Heart right ventricle (tissue), 16 donors: ENCODE data around the gene RBMX2. TPM values are rescaled to one million over a fixed set of nuclear protein-coding genes. Genes with fewer than 3 reads are reported as not detected.

ENCODE experiments used
- ATAC-seq, 8 donors: fragments of 200-7000 bp; cut with Tn5 transposase; one replicate each; pipeline ENCODE4 v1.9.1; 2020; ENCODE audit warnings: mild to moderate bottlenecking in 8 of 8, moderate library complexity in 8 of 8, moderate number of reproducible peaks in 1 of 8
- DNase-seq, 2 donors: peaks; one replicate each; pipeline ENCODE4 v3.0.0-alpha.2; 2020
- H3K27ac ChIP-seq, 10 donors: fragments of 200-600 bp; sonication (generic) in 2 of 10; one replicate each; pipeline versions ENCODE4 v1.5.0 to v1.8.0; 2020 to 2022; ENCODE audit warnings: mild to moderate bottlenecking in 3 of 10
- H3K27me3 ChIP-seq, 7 donors: fragments of 200-600 bp; one replicate each; pipeline ENCODE4 v1.8.0; 2021 to 2022; ENCODE audit warnings: mild to moderate bottlenecking in 2 of 7
- H3K36me3 ChIP-seq, 9 donors: fragments of 200-600 bp; sonication (generic) in 1 of 9; one replicate each; pipeline versions ENCODE4 v1.5.0 to v1.8.0; 2020 to 2022; ENCODE audit warnings: mild to moderate bottlenecking in 2 of 9
- H3K4me1 ChIP-seq, 9 donors: fragments of 200-600 bp; sonication (generic) in 1 of 9; one replicate each; pipeline versions ENCODE4 v1.5.0 to v1.8.0; 2020 to 2022; ENCODE audit warnings: mild to moderate bottlenecking in 4 of 9
- H3K4me3 ChIP-seq, 10 donors: fragments of 200-600 bp; sonication (generic) in 2 of 10; one replicate each; pipeline versions ENCODE4 v1.5.0 to v1.8.0; 2020 to 2022; ENCODE audit warnings: mild to moderate bottlenecking in 7 of 10, moderate library complexity in 2 of 10
- H3K9me3 ChIP-seq, 11 donors: fragments of 200-600 bp in 10 of 11; sonication (generic) in 2 of 11; one replicate each; pipeline versions ENCODE4 v1.5.0 to v1.8.0; 2013 to 2022; ENCODE audit warnings: mild to moderate bottlenecking in 2 of 11, control low read depth in 1 of 11, moderate library complexity in 1 of 11
- CTCF ChIP-seq, 9 donors: fragments of 200-600 bp; sonication (generic) in 2 of 9; IDR thresholded peaks; one replicate each; pipeline versions ENCODE4 v1.5.0 to v1.8.0; 2021 to 2022; ENCODE audit warnings: antibody characterized with exemption in 9 of 9, mild to moderate bottlenecking in 5 of 9, moderate library complexity in 1 of 9
- WGBS, 2 donors: extraction: QIAGEN DNeasy Blood & Tissue Kit; methylation state at CpG; one replicate each; pipeline ENCODE4 v1.1.7; 2013; ENCODE audit warnings: inconsistent platforms in 1 of 2; 5-methylcytosine and 5-hydroxymethylcytosine counted together
- intact Hi-C, 10 donors: fragments of 100-400 bp; cut with DNase I; formaldehyde crosslinking; loops; one replicate each; pipeline versions ENCODE4 v1.11.1 to v1.14.2; 2022
- polyA plus RNA-seq, 2 donors: library from polyadenylated mRNA; stranded (reverse); fragments of 200-250 nt; gene quantifications; one replicate each; pipeline ENCODE4 v1.2.3, GENCODE V29; 2013
- total RNA-seq, 10 donors: library from RNA; stranded (reverse); fragmentation: NEBNext Ultra II Directional in 3 of 10; extraction: Animal tissue kit (Norgen Biotek cat#: 25700) in 3 of 10; gene quantifications; one replicate each; pipeline versions ENCODE4 v1.2.1 to v1.2.4, GENCODE V29; 2021 to 2023
- donor health status: Arrhythmogenic right ventricular cardiomyopathy.
- donor health status: ischemic (EF 13 %, LVEDD 7.1; RV severe dilation, severe dysfunction).
- donor health status: healthy with polysubstance abuse.
- donor health status: DM: no; HTN: yes; CAD: no.
- donor health status: DM: no; HTN: no; CAD: no.
- donor health status: ischemic (EF 25% LVEDD 6.9; RV normal size, moderate dysfunction).
- donor health status: ischemic (EF 25% LVEDD 5.7; RV mildly dilated, moderate dysfunction).
- donor health status: healthy.
- donor health status: DM: yes; HTN: yes; CAD: no.
- donor health status: Ischemic cardiomyopathy.
- donor health status: ischemic (EF 35%, LVEDD 5.7; RV mildly dilated, moderate dysfunction).
- donor health status: nonischemic (EF 11% LVEDD 7.7; RV severe dilation, severe dysfunction).
- donor health status: DM: yes; HTN: yes; CAD: no.
- donor health status: PGD.
- donor health status: ischemic (EF 29% LVEDD 5.4; RV normal size, mild dysfunction).
- donor health status: nonischemic (EF 23%, LVEDD 6.1; RV moderate dilation, normal function).

RBMX2 gene
- total and polyA plus RNA-seq, 12 donors: 8.3 to 24.0 (median 10.7) TPM

GRCh38 chrX:130402208-130402684, 459 bp downstream of the RBMX2 start:
- H3K9me3 ChIP-seq: no peaks in the 10 kb centered on the region
- no peak for TF ChIP-seq CTCF (IDR thresholded peaks at IDR 0.05)
- H3K27me3 ChIP-seq: peaks cover 0 to 18% (median 0%) of the 10 kb centered on the region in 7 donors
- DNase-seq (no peak), ATAC-seq (peak in 6 of 8 donors; percentile 12 to 49 (median 40))
- peaks cover 0 to 24% (median 0%) of the 10 kb centered on the region in 9 donors for H3K36me3 ChIP-seq
- WGBS, 2 donors: 1 to 2% methylated on average over 12 to 13 of the region's 13 CpGs
- H3K4me1 ChIP-seq: peaks cover 0 to 21% (median 0%) of the 10 kb centered on the region in 9 donors
- peak overlapping the region; percentile 60 to 79 (median 70) for H3K4me3 ChIP-seq
- peak overlapping the region in 9 of 10 donors; percentile 60 to 88 (median 81) for H3K27ac ChIP-seq
- intact Hi-C loops: no loop called here

DNA sequence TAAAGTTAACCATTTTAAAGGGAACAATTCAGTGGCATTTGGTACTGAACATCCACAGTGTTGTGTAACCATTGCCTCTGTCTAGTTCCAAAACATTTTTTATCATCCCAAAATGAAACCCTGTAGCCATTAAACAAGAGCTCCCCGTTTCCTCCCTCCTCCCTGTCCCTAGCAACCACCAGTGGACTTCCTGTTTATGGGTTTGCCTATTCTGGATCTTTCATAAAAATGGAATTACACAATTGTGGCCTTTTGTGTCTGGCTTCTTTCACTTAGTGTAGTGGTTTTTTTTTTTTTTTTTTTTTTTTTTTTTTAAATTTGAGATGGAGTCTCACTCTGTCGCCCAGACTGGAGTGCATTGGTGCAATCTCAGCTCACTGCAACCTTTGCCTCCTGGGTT, 11.6 kb downstream of the RBMX2 start:
- peak in 3 of 8 donors; percentile 25 to 74 (median 42) for ATAC-seq
- 55 to 60% methylated on average over 1 to 2 of the region's 2 CpGs for WGBS, 2 donors
- intact Hi-C loops: no loop called here
- TF ChIP-seq CTCF (IDR thresholded peaks at IDR 0.05): no peak
- Histone ChIP-seq H3K4me1 (no peaks in the 10 kb centered on the region), H3K36me3 (peaks cover 0 to 65% (median 0%) of the 10 kb centered on the region in 9 donors), H3K27ac (peak overlapping the region in 1 of 10 donors; percentile 15), H3K4me3 (no peak overlapping the region), H3K9me3 (no peaks in the 10 kb centered on the region), H3K27me3 (no peaks in the 10 kb centered on the region)
- DNase-seq: no peak

- ATAC-seq (no peak), DNase-seq (no peak)
- H3K27ac ChIP-seq: no peak overlapping the region
- H3K4me1 ChIP-seq: no peaks in the 10 kb centered on the region
- H3K9me3 ChIP-seq: no peaks in the 10 kb centered on the region
- 95 to 100% methylated on average over 5 of the region's 5 CpGs for WGBS, 2 donors
- no peaks in the 10 kb centered on the region for H3K27me3 ChIP-seq
- peaks cover 0 to 52% (median 0%) of the 10 kb centered on the region in 9 donors for H3K36me3 ChIP-seq
- no peak for TF ChIP-seq CTCF (IDR thresholded peaks at IDR 0.05)
- no peak overlapping the region for H3K4me3 ChIP-seq
- intact Hi-C loops: no loop called here
Observed at GRCh38 chrX:130414800-130415199, 13.0 kb downstream of the RBMX2 start.

DNA sequence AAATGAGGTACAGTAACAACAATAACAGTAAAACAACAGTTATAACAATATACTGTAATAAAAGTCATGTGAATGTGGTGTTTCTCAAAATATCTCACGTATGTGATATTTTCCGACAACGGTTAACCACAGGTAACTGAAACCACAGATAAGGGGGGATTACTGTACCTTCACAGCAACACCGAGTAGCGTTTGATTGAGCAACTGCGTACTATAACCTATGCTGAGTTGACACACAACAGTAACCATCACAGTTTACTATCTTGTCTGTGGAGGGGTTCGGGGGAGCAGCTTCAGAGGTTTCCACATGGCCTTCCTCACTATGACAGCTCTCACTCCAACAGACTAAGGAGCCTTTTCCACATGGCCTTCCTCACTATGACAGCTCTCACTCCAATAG, 13.4 kb downstream of the RBMX2 start:
- Histone ChIP-seq H3K9me3 (no peaks in the 10 kb centered on the region), H3K4me3 (no peak overlapping the region), H3K4me1 (no peaks in the 10 kb centered on the region), H3K27me3 (no peaks in the 10 kb centered on the region), H3K27ac (no peak overlapping the region), H3K36me3 (peaks cover 0 to 49% (median 0%) of the 10 kb centered on the region in 9 donors)
- no peak for TF ChIP-seq CTCF (IDR thresholded peaks at IDR 0.05)
- ATAC-seq (no peak), DNase-seq (no peak)
- intact Hi-C loops: no loop called here
- WGBS, 2 donors: 92 to 95% methylated on average over 7 of the region's 7 CpGs
